ENCODE results near the gene ZC3HAV1L.
"Not testable (repeated sequence)": the region's sequence is repeated elsewhere in the genome, so short reads cannot be mapped to it uniquely, and the experiment has no call there.

ZC3HAV1L gene

DNA sequence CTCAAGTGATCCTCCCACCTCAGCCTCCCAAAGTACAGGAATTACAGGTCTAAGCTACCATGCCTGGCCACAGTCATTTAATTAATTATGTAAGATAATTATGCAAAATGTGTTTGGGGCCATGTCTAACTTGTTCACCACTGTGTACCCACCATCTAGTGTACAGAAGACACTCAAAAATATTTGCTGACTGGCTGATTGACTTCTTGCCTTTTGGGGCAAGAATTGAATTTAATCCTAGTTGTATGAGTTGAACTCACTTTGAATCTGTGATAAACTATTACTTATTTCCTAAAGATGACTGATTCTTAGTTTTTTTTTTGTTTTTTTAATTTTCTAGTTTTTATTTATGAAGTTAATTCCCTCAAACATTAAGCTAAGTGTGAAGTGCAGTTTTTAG, 15.8 kb upstream of the ZC3HAV1L start:
- no peak for DNase-seq (ENCODE audit: low spot score)

DNA sequence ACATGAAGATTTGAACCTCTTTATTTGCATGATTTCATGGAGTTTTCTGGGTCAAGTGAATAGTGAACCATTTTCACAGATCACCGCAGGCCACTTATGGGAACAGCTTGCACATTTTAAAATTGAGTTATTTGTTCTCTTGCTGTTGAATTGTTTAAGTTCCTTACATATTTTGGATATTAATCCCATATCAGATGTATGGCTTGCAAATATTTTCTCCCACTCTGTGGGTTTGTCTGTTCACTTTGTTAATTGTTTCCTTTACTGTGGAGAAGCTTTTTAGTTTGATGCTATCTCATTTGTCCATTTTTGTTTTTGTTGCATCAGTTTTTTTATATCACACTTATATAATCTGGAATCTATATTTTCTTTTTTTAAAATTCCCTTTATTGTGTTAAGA, 14.1 kb upstream of the ZC3HAV1L start:
- no peak for DNase-seq (ENCODE audit: low spot score)

DNA sequence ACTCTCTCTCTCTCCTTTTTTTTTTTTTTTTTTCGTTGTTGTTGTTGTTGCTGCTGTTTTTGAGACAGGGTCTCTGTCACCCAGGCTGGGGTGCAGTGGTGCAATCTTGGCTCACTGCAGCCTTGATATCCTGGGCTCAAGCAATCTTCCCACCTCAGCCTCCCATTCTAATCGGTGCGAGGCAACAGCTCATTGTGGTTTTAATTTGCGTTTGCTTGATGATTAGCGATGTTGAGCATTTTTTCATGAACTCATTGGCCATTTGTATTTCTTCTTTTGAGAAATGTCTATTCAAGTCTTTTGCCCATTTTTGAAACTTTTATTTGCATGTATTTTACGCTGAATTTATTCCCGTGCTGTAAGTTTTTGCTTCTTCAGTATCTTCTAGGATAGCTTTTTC, 13.3 kb upstream of the ZC3HAV1L start:
- no peak for DNase-seq (ENCODE audit: low spot score)

DNA sequence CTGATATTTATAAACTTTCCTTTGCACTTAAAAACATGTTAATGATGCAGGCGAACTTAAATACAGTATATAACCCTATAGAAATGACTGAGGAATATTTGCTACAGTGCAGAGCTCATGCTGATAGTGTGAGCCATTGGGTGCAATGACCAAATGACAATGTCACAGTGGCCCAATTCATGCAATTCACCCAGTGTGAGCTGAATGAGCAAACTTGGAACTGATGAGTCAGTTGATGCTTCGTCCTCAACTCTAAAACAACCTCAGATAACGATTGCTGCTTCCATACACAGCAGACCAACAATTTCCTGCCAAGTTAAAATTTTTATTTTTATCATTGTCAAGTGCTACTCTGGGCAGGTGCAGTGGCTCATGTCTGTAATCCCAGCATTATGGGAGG, 12.1 kb upstream of the ZC3HAV1L start:
- DNase-seq (ENCODE audit: low spot score), result no peak

DNA sequence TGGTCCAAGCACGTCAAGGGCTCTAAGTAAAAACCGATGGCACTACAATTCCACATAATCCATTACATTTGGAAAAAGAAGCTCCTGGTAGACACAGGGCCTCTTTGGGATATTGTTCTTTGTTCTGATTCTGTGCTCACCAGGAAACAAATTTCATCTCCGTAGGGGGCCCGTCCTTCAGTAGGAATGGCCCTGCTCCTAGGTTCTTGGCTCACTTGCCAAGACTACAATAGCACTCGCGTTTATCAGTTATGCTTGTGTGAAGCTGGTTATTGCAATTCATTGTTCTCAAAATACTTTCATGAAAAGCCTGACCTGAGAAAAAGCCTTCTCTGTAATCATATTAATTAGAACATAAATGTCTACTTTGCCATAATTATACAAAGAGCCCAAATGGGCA, 10.3 kb upstream of the ZC3HAV1L start:
- no peak for DNase-seq (ENCODE audit: low spot score)

DNA sequence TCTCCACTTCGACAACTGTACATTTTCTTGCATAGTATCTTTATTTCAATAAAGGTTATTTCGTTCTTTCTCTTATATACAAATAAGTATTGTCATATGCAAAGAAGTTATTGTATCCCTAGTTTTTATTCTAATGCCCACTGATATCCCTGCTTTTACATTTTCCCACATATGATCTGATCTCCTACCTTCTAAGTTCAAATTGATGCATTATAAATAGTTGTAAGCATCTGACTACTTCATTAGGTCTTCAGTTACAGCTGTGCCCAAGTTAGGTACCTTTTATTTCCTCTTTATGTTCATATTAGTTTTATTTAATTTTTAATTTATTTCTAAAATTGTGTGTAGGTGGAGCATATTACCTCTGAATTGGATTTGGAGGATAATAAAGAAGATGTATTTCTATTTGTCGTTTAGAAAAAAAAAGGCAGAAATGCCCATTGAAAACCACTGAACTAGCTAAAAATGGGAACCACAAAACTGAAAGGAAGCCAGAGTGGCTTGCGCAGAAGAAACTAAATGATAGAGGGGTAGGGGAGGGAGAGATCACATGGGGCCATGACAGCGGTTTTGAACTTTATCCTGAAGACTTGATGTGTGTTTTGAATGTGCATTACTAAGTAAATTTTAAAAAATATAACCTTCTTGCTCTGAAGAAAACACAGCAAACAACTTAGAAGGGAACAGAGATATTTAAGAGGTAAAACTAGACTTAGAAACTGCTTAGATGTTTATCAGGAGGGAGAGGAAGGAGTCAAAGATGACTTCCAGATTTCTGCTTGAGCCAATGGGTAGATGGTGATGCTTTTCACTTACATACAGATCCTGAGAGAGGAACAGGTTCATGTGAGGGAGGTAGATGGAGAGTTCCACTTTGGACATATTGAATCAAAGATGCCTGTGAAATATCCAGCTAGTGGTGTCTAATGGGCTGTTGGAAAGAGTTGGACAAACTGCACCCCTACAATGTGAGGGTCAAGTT, 9.3 kb upstream of the ZC3HAV1L start:
- no peak for DNase-seq (ENCODE audit: low spot score)

GRCh38 chr7:139043823-139044812, 8.3 kb upstream of the ZC3HAV1L start:
- no peak for DNase-seq (ENCODE audit: low spot score)

DNA sequence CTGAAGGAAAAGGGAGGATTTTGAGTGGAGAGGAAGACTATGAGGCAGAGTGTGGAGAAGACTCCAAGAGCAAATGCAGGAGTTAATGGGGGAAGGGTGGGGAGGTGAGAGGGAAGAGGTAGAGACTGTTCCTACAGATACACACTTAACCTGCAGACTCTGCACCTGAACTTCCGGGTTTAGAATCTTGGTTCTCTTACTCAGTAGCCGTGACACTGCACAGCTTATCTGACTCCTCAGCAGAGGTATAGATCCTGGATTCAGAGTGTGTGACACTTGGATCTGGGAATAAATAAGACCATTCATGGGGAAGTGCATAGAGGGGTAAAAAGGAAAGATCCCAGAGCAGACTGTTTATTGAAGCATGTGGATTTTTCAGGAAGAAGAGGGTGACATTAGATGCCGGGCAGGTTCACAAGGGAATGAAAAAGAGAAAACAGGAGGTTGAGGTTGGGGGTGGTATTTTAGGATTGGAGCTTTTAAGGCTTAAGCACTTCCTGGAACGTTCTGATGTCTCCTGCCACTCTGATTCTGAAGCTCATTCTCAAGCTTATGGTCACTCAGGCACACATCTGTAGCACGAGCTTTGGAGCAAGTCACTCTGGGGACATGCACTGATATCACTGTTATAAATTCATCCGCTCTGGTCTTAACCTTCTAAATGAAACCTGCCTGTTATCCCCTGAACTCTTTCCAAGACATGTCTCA, 5.7 kb upstream of the ZC3HAV1L start:
- no peak for DNase-seq (ENCODE audit: low spot score)

- no peak for DNase-seq (ENCODE audit: low spot score)
Observed at GRCh38 chr7:139038691-139039090, 2.8 kb upstream of the ZC3HAV1L start.

DNA sequence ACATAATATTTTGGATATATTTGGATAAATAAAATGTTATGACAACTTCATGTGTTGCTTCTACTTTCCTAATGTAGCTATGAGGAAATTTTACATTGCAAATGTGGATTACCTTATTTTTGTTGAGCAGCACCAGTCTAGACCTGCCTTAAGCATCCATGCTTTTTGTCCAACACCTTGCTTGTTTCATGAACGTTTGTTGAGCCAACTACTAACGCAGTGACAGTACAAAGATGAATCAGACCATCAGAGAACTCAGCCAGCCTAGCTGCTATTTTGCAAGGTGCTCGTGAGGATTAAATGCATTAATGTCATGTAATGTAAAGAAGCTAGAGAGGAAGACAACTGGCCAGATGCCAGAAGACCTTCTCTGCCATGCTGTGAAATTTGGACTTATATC, 1.1 kb upstream of the ZC3HAV1L start:
- no peak for DNase-seq (ENCODE audit: low spot score)

GRCh38 chr7:139034855-139035585, 822 bp downstream of the ZC3HAV1L start:
- peak; percentile 59 for DNase-seq (ENCODE audit: low spot score)

GRCh38 chr7:139034336-139034735, 1.5 kb downstream of the ZC3HAV1L start:
- no peak for DNase-seq (ENCODE audit: low spot score)

GRCh38 chr7:139033346-139034114, 2.3 kb downstream of the ZC3HAV1L start:
- DNase-seq (ENCODE audit: low spot score), result no peak

- DNase-seq (ENCODE audit: low spot score), result no peak
Observed at GRCh38 chr7:139032473-139032872, 3.4 kb downstream of the ZC3HAV1L start.

DNA sequence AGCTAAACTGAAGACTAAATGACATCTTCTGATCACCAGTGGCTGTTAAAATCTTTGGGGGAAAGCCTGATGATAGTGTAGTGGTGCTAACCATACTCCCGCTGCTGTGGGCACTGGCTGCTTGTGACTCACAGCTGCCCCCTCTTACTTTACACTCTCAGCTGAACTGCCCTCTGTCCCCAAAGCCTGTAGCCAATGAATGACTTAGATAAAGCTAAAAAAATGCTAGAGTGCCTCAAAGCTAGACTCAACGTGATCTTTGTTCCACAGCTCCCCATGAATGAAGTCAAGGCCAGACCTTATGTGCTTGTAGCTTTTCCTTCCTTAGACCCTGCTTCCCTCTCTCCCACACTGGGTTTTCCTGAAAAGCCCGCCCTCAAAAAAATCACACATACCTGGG, 6.5 kb downstream of the ZC3HAV1L start:
- DNase-seq (ENCODE audit: low spot score), result no peak

DNA sequence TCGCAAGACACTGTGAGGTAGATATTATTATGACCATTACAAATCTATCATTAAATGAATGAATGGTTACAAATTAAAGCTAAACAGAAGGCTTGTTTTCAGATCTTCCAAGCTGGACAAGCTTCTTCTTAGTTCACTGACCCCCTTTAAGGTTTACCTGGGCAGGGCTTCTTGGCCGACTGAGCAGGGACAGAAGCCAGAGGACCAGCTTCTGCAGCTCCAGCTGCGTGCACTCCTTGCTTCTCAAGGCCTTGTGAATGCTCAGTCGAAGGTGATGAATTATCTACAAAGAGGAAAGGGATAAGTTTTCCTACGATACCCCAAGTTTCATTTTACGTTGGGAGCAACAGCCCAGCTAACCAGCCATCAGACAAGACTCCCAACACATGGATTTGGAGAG, 9.3 kb downstream of the ZC3HAV1L start:
- no peak for DNase-seq (ENCODE audit: low spot score)

- DNase-seq (ENCODE audit: low spot score), result not testable (repeated sequence)
Observed at GRCh38 chr7:139025861-139026260, 10.0 kb downstream of the ZC3HAV1L start.

DNA sequence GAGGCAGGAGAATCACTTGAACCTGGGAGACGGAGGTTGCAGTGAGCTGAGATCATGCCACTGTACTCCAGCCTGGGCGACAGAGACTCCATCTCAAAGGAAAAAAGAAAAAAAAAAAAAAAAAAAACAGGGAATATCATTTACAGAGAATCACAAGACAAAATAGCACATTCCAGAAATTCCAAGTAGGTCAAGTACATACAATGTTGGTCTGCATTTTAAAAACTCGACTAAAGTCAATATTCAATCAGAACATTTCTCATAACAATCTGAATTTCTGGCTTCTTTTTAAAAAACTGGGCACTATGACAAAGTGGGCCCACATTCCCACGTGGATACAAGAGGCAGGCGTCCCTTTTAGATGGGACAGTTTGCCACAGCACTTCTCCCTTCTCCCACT, 12.8 kb downstream of the ZC3HAV1L start:
- peak; percentile 16 for DNase-seq (ENCODE audit: low spot score)

DNA sequence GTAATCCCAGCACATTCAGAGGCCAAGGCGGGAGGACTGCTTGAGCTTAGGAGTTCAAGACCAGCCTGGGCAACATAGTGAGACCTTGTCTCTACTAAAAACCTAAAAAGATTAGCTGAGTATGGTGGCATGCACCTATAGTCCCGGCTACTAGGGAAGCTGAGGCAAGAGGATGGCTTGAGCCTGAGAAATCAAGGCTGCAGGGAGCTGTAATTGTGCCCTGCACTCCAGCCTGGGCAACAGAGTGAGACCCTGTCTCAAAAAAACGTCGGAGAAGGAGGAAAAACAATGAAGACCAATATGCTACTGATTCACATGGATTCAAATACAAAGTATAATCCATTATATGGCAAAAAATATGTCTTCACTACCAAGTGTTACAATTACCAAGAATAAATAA, 13.6 kb downstream of the ZC3HAV1L start:
- no peak for DNase-seq (ENCODE audit: low spot score)

DNA sequence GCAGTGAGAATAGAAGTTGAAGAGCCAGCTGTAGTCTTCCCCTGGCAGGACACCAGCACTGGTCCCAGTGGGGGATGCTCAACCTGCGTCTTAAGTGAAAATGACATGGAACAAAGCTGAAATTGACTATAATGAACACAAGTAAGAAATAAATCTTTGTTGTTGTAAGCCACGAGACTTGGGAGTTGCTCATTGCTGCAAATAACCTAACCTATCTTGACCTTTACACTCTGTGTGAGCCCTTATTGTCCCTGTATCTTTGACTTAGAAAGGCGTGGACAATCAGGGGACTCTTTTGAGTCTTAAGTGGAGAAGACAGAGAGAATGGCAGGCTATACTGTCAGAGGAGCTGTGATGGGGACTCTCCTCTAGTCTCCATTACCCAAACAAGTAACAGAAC, 16.9 kb downstream of the ZC3HAV1L start:
- no peak for DNase-seq (ENCODE audit: low spot score)

Measured in AG08395 (cell line).